ENCODE measurements around the gene PSMG4. TPM values are rescaled to one million over a fixed set of nuclear protein-coding genes. Genes with fewer than 3 reads are reported as not detected.

Gene PSMG4
- polyA plus RNA-seq, 2 of the 4 experiments (the other 2 are of a cell fraction), result 15.0 to 21.9 TPM

DNA sequence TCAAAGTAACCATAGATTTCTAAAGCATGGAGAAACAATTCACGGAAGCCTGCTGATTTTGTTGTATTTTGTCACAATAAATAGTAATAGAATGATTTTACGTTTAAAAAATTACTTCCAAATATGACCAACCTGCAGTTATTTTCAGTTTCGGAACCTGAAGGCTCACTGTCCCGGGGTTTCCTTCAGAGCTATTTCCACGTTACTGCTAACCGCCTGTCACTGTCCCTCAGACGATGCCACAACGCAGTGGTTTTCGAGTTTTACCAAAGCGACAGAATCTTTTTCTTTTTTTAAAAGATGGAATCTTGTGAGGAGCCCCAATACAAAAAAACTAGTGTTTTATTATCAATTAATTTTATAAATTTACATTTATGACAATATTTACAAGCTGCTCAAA is 40.5 kb downstream of the PSMG4 start:
- POLR2A ChIA-PET, result no interaction called here
- ATAC-seq, result no peak
- H3K4me3 ChIP-seq, result no peak overlapping the region
- CTCF ChIA-PET, result no interaction called here
- H3K4me2 ChIP-seq, result no peak overlapping the region
- no peak for FAIRE-seq
- WGBS (ENCODE audit: missing lambda C conversion rate), result 94% methylated on average over 10 of the region's 10 CpGs
- no peak for DNase-seq (ENCODE audit: low read depth in 1 of 2, low spot score in 1 of 2)
- H3K9me3 ChIP-seq, result no peaks in the 10 kb centered on the region
- peaks cover 13% of the 10 kb centered on the region for H3K4me1 ChIP-seq
- no peak overlapping the region for H3K27ac ChIP-seq
- no peak for TF ChIP-seq ZFP36 (IDR thresholded peaks at IDR 0.05; ENCODE audit: borderline replicate concordance, partially characterized antibody)
- TF ChIP-seq ZC3H11A (IDR thresholded peaks at IDR 0.05), result no peak
- TF ChIP-seq NPAS2 (CRISPR knock-in tag; IDR thresholded peaks at IDR 0.05; ENCODE audit: borderline replicate concordance), result no peak
- TF ChIP-seq, protein P1, sequence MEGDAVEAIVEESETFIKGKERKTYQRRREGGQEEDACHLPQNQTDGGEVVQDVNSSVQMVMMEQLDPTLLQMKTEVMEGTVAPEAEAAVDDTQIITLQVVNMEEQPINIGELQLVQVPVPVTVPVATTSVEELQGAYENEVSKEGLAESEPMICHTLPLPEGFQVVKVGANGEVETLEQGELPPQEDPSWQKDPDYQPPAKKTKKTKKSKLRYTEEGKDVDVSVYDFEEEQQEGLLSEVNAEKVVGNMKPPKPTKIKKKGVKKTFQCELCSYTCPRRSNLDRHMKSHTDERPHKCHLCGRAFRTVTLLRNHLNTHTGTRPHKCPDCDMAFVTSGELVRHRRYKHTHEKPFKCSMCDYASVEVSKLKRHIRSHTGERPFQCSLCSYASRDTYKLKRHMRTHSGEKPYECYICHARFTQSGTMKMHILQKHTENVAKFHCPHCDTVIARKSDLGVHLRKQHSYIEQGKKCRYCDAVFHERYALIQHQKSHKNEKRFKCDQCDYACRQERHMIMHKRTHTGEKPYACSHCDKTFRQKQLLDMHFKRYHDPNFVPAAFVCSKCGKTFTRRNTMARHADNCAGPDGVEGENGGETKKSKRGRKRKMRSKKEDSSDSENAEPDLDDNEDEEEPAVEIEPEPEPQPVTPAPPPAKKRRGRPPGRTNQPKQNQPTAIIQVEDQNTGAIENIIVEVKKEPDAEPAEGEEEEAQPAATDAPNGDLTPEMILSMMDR (IDR thresholded peaks at IDR 0.05), result no peak
- no peak for TF ChIP-seq FOXS1 (CRISPR knock-in tag; IDR thresholded peaks at IDR 0.05)
- no peak for TF ChIP-seq HOXB13 (CRISPR knock-in tag; IDR thresholded peaks at IDR 0.05; ENCODE audit: low read depth)
- no peak for TF ChIP-seq BHLHE40 (IDR thresholded peaks at IDR 0.05; ENCODE audit: low read depth, low read length)
- TF ChIP-seq FOSB (CRISPR knock-in tag; IDR thresholded peaks at IDR 0.05), result no peak
- no peak for TF ChIP-seq HEYL (CRISPR knock-in tag; IDR thresholded peaks at IDR 0.05)
- no peak for TF ChIP-seq ESRRA (IDR thresholded peaks at IDR 0.05; ENCODE audit: borderline replicate concordance, low read length)
- TF ChIP-seq CHD4 (IDR thresholded peaks at IDR 0.05; ENCODE audit: borderline replicate concordance), result no peak
- TF ChIP-seq KDM1A (IDR thresholded peaks at IDR 0.05; ENCODE audit: low read depth), result no peak
- no peak for TF ChIP-seq MYC (IDR thresholded peaks at IDR 0.05; ENCODE audit: borderline replicate concordance, low read length)
- TF ChIP-seq, protein P2, sequence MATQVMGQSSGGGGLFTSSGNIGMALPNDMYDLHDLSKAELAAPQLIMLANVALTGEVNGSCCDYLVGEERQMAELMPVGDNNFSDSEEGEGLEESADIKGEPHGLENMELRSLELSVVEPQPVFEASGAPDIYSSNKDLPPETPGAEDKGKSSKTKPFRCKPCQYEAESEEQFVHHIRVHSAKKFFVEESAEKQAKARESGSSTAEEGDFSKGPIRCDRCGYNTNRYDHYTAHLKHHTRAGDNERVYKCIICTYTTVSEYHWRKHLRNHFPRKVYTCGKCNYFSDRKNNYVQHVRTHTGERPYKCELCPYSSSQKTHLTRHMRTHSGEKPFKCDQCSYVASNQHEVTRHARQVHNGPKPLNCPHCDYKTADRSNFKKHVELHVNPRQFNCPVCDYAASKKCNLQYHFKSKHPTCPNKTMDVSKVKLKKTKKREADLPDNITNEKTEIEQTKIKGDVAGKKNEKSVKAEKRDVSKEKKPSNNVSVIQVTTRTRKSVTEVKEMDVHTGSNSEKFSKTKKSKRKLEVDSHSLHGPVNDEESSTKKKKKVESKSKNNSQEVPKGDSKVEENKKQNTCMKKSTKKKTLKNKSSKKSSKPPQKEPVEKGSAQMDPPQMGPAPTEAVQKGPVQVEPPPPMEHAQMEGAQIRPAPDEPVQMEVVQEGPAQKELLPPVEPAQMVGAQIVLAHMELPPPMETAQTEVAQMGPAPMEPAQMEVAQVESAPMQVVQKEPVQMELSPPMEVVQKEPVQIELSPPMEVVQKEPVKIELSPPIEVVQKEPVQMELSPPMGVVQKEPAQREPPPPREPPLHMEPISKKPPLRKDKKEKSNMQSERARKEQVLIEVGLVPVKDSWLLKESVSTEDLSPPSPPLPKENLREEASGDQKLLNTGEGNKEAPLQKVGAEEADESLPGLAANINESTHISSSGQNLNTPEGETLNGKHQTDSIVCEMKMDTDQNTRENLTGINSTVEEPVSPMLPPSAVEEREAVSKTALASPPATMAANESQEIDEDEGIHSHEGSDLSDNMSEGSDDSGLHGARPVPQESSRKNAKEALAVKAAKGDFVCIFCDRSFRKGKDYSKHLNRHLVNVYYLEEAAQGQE (IDR thresholded peaks at IDR 0.05), result no peak
- no peak for TF ChIP-seq PHF8 (IDR thresholded peaks at IDR 0.05; ENCODE audit: borderline replicate concordance, low read depth)
- TF ChIP-seq ZSCAN20 (CRISPR knock-in tag; IDR thresholded peaks at IDR 0.05), result no peak
- TF ChIP-seq, protein P3, sequence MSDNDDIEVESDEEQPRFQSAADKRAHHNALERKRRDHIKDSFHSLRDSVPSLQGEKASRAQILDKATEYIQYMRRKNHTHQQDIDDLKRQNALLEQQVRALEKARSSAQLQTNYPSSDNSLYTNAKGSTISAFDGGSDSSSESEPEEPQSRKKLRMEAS (IDR thresholded peaks at IDR 0.05), result no peak
- TF ChIP-seq, protein P4, sequence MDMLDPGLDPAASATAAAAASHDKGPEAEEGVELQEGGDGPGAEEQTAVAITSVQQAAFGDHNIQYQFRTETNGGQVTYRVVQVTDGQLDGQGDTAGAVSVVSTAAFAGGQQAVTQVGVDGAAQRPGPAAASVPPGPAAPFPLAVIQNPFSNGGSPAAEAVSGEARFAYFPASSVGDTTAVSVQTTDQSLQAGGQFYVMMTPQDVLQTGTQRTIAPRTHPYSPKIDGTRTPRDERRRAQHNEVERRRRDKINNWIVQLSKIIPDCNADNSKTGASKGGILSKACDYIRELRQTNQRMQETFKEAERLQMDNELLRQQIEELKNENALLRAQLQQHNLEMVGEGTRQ (IDR thresholded peaks at IDR 0.05), result no peak

DNA sequence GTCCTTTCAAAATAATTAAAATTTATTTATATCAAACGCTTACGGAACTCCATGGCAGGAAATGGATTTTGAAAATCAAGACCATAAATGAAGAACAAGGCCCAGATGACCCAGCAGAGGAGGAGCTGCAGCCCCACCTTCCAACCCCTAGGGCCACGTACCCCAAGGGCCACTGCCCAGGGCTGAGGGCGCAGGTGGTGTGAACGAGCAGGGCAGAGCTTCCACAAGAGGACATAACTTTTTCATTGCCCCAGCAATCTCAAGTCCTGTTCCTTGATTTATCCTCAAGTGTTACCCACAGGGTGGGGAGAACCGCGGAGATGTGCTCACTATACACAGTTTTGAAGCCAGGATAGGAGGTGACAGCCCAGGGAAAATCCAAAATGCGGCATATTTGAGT is 42.8 kb downstream of the PSMG4 start:
- no peak for FAIRE-seq
- CTCF ChIA-PET, result no interaction called here
- no peak for TF ChIP-seq BHLHE40 (IDR thresholded peaks at IDR 0.05; ENCODE audit: low read depth, low read length)
- TF ChIP-seq SREBF2 (IDR thresholded peaks at IDR 0.05), result no peak
- 96% methylated on average over 8 of the region's 8 CpGs for WGBS (ENCODE audit: missing lambda C conversion rate)
- Histone ChIP-seq H3K4me2 (no peak overlapping the region), H3K4me1 (peaks cover 12% of the 10 kb centered on the region), H3K4me3 (no peak overlapping the region), H3K27ac (no peak overlapping the region), H3K9me3 (0 out of 3 replicates have a peak, but pooled peaks cover 6% of the 10 kb centered on the region)
- no peak for ATAC-seq
- DNase-seq (ENCODE audit: low read depth in 1 of 2, low spot score in 1 of 2), result no peak
- POLR2A ChIA-PET, result no interaction called here

Data from A549 (cell line).